GM13976 (cell line): Measurements from ENCODE around the gene ECSCR.

Experiments
- DNase-seq: peaks from one replicate; pipeline ENCODE4 v3.0.0; 2012; ENCODE audit warnings: low spot score
- CTCF ChIP-seq: IDR thresholded peaks from 2 replicates; pipeline ENCODE4 v1.5.1; 2012; ENCODE audit warnings: borderline replicate concordance, mild to moderate bottlenecking; ENCODE audit not compliant: insufficient read depth; ENCODE audit errors: extremely low read depth, missing control alignments, control extremely low read depth
- in situ Hi-C: fragments of 300-500 bp; cut with MboI; formaldehyde crosslinking; loops from one replicate; pipeline ENCODE4 v1.12.0; 2022; ENCODE audit warnings: low sequenced_read_pairs, mixed read lengths, inconsistent platforms; ENCODE audit not compliant: unreplicated experiment

The ECSCR gene

GRCh38 chr5:139468421-139468931 is 5.9 kb upstream of the ECSCR start:
- DNase-seq = no peak
- no peak for TF ChIP-seq CTCF
- in situ Hi-C loops = no loop called here

GRCh38 chr5:139461698-139462097 is 845 bp downstream of the ECSCR start:
- DNase-seq = no peak
- TF ChIP-seq CTCF = no peak
- in situ Hi-C loops = no loop called here

GRCh38 chr5:139461176-139461575 is 1.4 kb downstream of the ECSCR start:
- no peak for TF ChIP-seq CTCF
- in situ Hi-C loops = no loop called here
- DNase-seq = no peak

- no peak for DNase-seq
- in situ Hi-C loops = no loop called here
- TF ChIP-seq CTCF = no peak
Measured at GRCh38 chr5:139460455-139460854, 2.1 kb downstream of the ECSCR start.

GRCh38 chr5:139459451-139459934 is 3.0 kb downstream of the ECSCR start:
- no peak for TF ChIP-seq CTCF
- peak; percentile 68 for DNase-seq
- in situ Hi-C loops = no loop called here

- DNase-seq = peak; percentile 77
- no peak for TF ChIP-seq CTCF
- in situ Hi-C loops = no loop called here
Measured at GRCh38 chr5:139458580-139459407, 3.7 kb downstream of the ECSCR start.
